Keratinocyte (primary cell): ENCODE measurements around the gene SCLY. TPM values are rescaled to one million over a fixed set of nuclear protein-coding genes. Genes with fewer than 3 reads are reported as not detected.
"Not testable (repeated sequence)": the region's sequence is repeated elsewhere in the genome, so short reads cannot be mapped to it uniquely, and the experiment has no call there.

Source experiments
- DNase-seq: peaks from one replicate; pipeline ENCODE4 v3.0.0-alpha.2; 2011; ENCODE audit warnings: low read depth, missing footprints, low spot score
- FAIRE-seq: peaks from 2 replicates; lab custom pipeline; 2011; peaks lifted over from hg19 to GRCh38; lab: Jason Lieb, UNC
- H2AFZ ChIP-seq: 2 replicates; pipeline ENCODE4 v1.6.0; 2012; ENCODE audit warnings: low read length, control low read depth, inconsistent platforms; ENCODE audit not compliant: control insufficient read depth
- H3K27ac ChIP-seq: 2 replicates; pipeline ENCODE4 v1.5.1; 2011; ENCODE audit warnings: low read length; ENCODE audit not compliant: control insufficient read depth, insufficient read depth
- H3K27me3 ChIP-seq: 3 replicates; pipeline ENCODE4 v1.6.0; 2011; ENCODE audit warnings: low read length; ENCODE audit not compliant: control insufficient read depth, insufficient read depth; ENCODE audit errors: extremely low read depth
- H3K36me3 ChIP-seq, 2 experiments: 2 replicates in 1 of 2; 3 replicates in 1 of 2; pipeline ENCODE4 v1.5.1; 2011; ENCODE audit warnings: low read length in 2 of 2, mild to moderate bottlenecking in 1 of 2; ENCODE audit not compliant: control insufficient read depth in 2 of 2, insufficient read depth in 2 of 2; ENCODE audit errors: extremely low read depth in 1 of 2
- H3K4me1 ChIP-seq: 3 replicates; pipeline ENCODE4 v1.5.1; 2011; ENCODE audit warnings: low read length; ENCODE audit not compliant: control insufficient read depth, insufficient read depth; ENCODE audit errors: extremely low read depth
- H3K4me2 ChIP-seq: 3 replicates; pipeline ENCODE4 v1.6.0; 2011; ENCODE audit warnings: low read depth, low read length; ENCODE audit not compliant: control insufficient read depth, insufficient read depth; ENCODE audit errors: extremely low read depth
- H3K4me3 ChIP-seq, 3 experiments: fragments of 200-600 bp in 1 of 3; sonication (generic) in 1 of 3; 2 replicates in 2 of 3; 3 replicates in 1 of 3; pipeline ENCODE4 v1.5.1; 2011 to 2016; ENCODE audit warnings: low read length in 3 of 3, mild to moderate bottlenecking in 3 of 3, control low read depth in 2 of 3, inconsistent platforms in 1 of 3, low read depth in 1 of 3, mixed read lengths in 1 of 3, mixed run types in 1 of 3, moderate library complexity in 1 of 3; ENCODE audit not compliant: control insufficient read depth in 2 of 3, insufficient read depth in 2 of 3; ENCODE audit errors: extremely low read depth in 1 of 3
- H3K79me2 ChIP-seq: 2 replicates; pipeline ENCODE4 v1.6.0; 2012; ENCODE audit warnings: low read length; ENCODE audit not compliant: control insufficient read depth, insufficient read depth
- H3K9ac ChIP-seq: 3 replicates; pipeline ENCODE4 v1.6.0; 2011; ENCODE audit warnings: low read length; ENCODE audit not compliant: control insufficient read depth, insufficient read depth; ENCODE audit errors: extremely low read depth
- H3K9me1 ChIP-seq: 3 replicates; pipeline ENCODE4 v1.6.0; 2011; ENCODE audit warnings: low read length; ENCODE audit not compliant: control insufficient read depth, insufficient read depth; ENCODE audit errors: extremely low read depth
- H3K9me3 ChIP-seq: 2 replicates; pipeline ENCODE4 v1.5.1; 2012; ENCODE audit warnings: low read depth, low read length; ENCODE audit not compliant: control insufficient read depth
- H4K20me1 ChIP-seq: 3 replicates; pipeline ENCODE4 v1.6.0; 2011; ENCODE audit warnings: low read length; ENCODE audit not compliant: control insufficient read depth, insufficient read depth; ENCODE audit errors: extremely low read depth
- EZH2 ChIP-seq: IDR thresholded peaks from one replicate; pipeline ENCODE4 v1.6.1; 2012; ENCODE audit warnings: inconsistent platforms, mild to moderate bottlenecking, low read length, moderate library complexity
- dilution Hi-C: fragments of 300-500 bp; cut with MboI; formaldehyde crosslinking; loops from one replicate; pipeline ENCODE4 v1.7.0; 2020; ENCODE audit warnings: low sequenced_read_pairs; ENCODE audit not compliant: extremely low pct_ligation_motif_present
- polyA plus RNA-seq, 5 experiments: library from polyadenylated mRNA; depleted of rRNA in 3 of 5; stranded (reverse) in 3 of 5; stranded (forward) in 1 of 5; unstranded in 1 of 5; fragments of >200 nt; gene quantifications; 1 replicate in 1 of 5; 2 replicates in 3 of 5; 3 replicates in 1 of 5; pipeline versions ENCODE4 v1.2.1 to v1.2.3, GENCODE V29; 2011 to 2012; ENCODE audit warnings: missing spikeins in 2 of 5, low read depth in 1 of 5, low replicate concordance in 1 of 5
- TF ChIP-seq, protein P1 (sequence below), 3 experiments: IDR thresholded peaks in 1 of 3; conservative IDR thresholded peaks in 1 of 3; optimal IDR thresholded peaks in 1 of 3; 2 replicates in 2 of 3; 3 replicates in 1 of 3; pipeline versions ENCODE3 to v1.5.1; 2011; ENCODE audit warnings: low read length in 3 of 3, mild to moderate bottlenecking in 3 of 3, moderate library complexity in 2 of 3, control low read depth in 1 of 3, inconsistent platforms in 1 of 3; ENCODE audit not compliant: insufficient read depth in 2 of 3; ENCODE audit errors: extremely low read depth in 1 of 3

The SCLY gene
- polyA plus RNA-seq, 1 donor (not counting 4 experiments of a cell fraction or from before 2014, with no cell fraction given): 11.8 TPM

DNA sequence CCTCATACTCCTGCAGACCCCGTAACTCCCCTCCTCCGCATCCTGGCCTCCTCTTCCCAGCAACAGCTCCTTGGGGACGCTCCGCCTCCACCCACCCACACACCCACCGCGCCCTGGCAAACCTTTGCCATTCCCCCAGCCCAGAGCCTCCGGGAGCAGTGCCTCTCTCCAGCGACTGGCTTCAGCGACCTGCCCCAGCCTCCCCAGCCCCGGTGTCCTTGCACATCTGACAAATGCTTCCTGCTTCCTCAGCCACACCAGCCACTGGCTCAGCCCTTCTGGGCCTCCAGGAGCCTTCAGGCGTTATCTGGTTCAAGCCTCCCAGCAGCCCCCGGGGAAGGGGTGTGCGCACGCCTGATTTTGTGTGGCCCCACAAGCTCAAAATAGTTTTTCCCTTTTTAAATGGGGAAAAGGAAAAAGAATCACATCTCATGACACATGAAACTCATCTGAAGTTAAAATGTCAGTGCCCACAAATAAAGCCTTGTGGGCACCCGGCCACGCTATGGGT lies 53.6 kb downstream of the SCLY start:
- Histone ChIP-seq H3K79me2 (no peaks in the 10 kb centered on the region), H2AFZ (no peak overlapping the region), H4K20me1 (no peaks in the 10 kb centered on the region), H3K4me3 (no peak overlapping the region), H3K9me1 (no peaks in the 10 kb centered on the region), H3K4me2 (no peak overlapping the region), H3K36me3 (no peaks in the 10 kb centered on the region), H3K9ac (no peak overlapping the region), H3K27ac (no peak overlapping the region), H3K4me1 (no peaks in the 10 kb centered on the region), H3K9me3 (no peaks in the 10 kb centered on the region), H3K27me3 (peaks cover 5% of the 10 kb centered on the region)
- DNase-seq (no peak), FAIRE-seq (no peak)
- TF ChIP-seq EZH2: no peak
- TF ChIP-seq, protein P1, sequence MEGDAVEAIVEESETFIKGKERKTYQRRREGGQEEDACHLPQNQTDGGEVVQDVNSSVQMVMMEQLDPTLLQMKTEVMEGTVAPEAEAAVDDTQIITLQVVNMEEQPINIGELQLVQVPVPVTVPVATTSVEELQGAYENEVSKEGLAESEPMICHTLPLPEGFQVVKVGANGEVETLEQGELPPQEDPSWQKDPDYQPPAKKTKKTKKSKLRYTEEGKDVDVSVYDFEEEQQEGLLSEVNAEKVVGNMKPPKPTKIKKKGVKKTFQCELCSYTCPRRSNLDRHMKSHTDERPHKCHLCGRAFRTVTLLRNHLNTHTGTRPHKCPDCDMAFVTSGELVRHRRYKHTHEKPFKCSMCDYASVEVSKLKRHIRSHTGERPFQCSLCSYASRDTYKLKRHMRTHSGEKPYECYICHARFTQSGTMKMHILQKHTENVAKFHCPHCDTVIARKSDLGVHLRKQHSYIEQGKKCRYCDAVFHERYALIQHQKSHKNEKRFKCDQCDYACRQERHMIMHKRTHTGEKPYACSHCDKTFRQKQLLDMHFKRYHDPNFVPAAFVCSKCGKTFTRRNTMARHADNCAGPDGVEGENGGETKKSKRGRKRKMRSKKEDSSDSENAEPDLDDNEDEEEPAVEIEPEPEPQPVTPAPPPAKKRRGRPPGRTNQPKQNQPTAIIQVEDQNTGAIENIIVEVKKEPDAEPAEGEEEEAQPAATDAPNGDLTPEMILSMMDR (optimal IDR thresholded peaks at IDR 0.05 in 1 of 3, IDR thresholded peaks at IDR 0.05 in 1 of 3, conservative IDR thresholded peaks at IDR 0.05 in 1 of 3; ENCODE audit: extremely low read depth in 1 of 3, insufficient read depth in 2 of 3, low read length in 3 of 3): no peak
- dilution Hi-C loops: no loop called here

DNA sequence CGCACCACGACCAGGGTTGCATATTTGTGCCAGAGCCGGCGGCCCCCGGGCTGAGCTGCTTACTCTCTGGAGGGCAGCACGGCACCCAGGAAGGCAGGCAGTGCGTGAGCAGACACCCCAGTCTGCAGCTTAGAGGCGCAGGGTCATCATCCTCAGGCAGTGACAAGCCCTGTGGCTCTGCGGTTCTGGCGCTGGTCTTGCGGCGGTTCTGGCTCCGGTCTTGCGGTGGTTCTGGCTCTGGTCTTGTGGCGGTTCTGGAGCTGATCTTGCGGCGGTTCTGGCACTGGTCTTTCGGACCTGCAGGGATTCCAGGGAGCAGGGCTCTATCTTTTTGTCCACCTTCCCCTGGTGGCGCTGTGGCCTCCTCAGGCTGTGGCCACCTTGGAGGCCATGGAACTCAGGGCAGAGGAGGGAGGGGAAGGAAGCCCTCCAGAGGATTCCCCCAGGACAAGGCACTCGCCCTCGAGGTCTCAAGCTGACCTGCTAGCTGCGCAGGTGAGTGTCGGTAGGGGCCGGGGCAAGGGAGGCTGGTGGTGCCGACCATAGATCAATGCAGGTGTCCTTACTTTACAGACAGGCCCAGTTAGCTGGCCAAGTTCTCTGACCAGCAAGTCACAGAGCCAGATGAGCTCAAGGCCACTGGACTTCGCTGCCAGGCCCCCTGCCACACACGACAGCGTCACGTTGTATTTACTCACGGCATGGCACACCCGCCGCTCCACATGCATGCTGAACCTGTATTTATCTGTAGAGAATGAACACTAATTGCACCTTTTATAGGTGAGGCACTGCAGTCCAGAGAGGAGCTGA lies 54.3 kb downstream of the SCLY start:
- FAIRE-seq: no peak
- no peaks in the 10 kb centered on the region for H3K9me3 ChIP-seq
- TF ChIP-seq, protein P1 (optimal IDR thresholded peaks at IDR 0.05 in 1 of 3, IDR thresholded peaks at IDR 0.05 in 1 of 3, conservative IDR thresholded peaks at IDR 0.05 in 1 of 3; ENCODE audit: extremely low read depth in 1 of 3, insufficient read depth in 2 of 3, low read length in 3 of 3): no peak
- TF ChIP-seq EZH2: no peak
- no peak for DNase-seq
- no peaks in the 10 kb centered on the region for H3K36me3 ChIP-seq
- H3K27ac ChIP-seq: no peak overlapping the region
- H2AFZ ChIP-seq: no peak overlapping the region
- H3K9me1 ChIP-seq: no peaks in the 10 kb centered on the region
- H3K9ac ChIP-seq: no peak overlapping the region
- H3K4me2 ChIP-seq: no peak overlapping the region
- no peak overlapping the region for H3K4me3 ChIP-seq
- dilution Hi-C loops: no loop called here
- no peaks in the 10 kb centered on the region for H4K20me1 ChIP-seq
- H3K27me3 ChIP-seq: peaks cover 12% of the 10 kb centered on the region
- no peaks in the 10 kb centered on the region for H3K79me2 ChIP-seq
- no peaks in the 10 kb centered on the region for H3K4me1 ChIP-seq

DNA sequence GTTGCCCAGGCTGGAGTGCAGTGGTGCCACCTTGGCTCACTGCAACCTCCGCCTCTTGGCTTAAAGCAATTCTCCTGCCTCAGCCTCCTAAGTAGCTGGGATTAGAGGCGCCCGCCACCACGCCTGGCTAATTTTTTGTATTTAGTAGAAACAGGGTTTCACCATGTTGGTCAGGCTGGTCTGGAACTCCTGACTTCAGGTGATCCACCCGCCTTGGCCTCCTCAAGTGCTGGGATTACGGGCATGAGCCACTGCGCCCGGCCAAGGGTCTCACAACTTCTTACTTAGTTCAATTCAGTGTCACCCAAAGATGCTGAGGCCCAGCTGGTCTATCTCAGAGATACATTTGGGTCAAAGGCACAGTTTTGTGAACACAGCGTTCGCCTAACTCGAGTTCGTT lies 54.9 kb downstream of the SCLY start:
- dilution Hi-C loops, H3K79me2 ChIP-seq, H3K4me1 ChIP-seq, FAIRE-seq, H3K4me3 ChIP-seq, H2AFZ ChIP-seq, H3K9me3 ChIP-seq, H3K4me2 ChIP-seq, H3K9ac ChIP-seq, DNase-seq, H4K20me1 ChIP-seq, H3K36me3 ChIP-seq, H3K27ac ChIP-seq, H3K9me1 ChIP-seq: not testable (repeated sequence)
- H3K27me3 ChIP-seq: peaks cover 18% of the 10 kb centered on the region
